GM19238 (cell line): ENCODE results near the gene PRSS57.

Experiments used
- DNase-seq: peaks from one replicate; pipeline ENCODE4 v3.0.0; 2011; ENCODE audit warnings: low spot score; ENCODE audit not compliant: insufficient read length

Gene PRSS57

DNA sequence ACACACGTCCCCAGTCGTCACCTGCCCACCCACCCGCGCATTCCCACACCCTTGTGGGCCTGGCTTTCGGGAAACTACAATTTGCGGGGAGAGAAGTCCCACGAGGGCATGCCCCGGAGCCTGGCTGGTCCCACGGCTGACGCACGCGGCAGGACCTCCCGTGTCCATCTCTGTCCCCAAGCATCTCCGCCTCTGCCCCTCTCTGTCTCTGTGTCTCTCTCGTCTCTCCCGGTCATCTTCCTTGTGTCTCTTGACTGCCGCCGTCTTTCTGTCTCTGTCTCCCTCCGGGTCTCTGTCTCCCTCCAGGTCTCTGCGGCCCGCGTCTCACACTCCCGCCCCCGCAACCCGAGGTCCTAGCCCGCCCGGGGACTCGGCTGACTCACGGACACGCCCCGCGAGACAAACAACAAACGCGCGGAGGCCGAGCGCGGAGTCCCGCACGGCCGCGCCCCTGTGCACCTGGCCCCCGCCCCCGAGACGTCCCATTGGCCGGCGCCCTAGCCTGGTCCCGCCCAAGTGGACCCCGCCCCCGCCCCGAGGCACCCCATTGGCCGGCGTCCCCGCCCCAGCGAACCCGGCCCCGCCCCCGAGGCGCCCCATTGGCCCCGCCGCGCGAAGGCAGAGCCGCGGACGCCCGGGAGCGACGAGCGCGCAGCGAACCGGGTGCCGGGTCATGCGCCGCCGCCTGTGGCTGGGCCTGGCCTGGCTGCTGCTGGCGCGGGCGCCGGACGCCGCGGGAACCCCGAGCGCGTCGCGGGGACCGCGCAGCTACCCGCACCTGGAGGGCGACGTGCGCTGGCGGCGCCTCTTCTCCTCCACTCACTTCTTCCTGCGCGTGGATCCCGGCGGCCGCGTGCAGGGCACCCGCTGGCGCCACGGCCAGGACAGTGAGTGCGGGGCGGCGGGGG is 55.7 kb downstream of the PRSS57 start, which contains the start of gene FGF22:
Gene FGF22 (plus strand): TSS at position 627 of the 908 bp plus-strand sequence. CDS start 47 bp downstream, at position 674.
- peak; percentile 100 for DNase-seq

DNA sequence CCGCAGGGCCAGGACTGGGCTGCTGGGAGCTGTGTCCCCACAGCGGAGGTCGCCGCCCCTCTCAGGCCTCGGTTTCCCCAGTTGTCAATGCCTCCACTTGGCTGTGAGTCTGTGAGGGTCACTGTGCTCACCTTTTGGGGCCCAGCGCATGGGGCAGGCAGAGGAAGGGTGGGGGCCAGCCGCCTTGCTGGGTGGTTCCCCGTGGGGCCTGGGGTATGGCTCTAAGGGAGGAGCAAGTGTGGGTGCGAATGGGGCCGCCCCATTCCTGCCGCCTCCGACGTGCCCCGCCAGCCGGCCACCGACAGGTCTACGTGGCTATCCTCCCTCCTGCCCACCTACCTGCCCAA is 56.4 kb downstream of the PRSS57 start:
- DNase-seq, result no peak
